HepG2 (cell line): ENCODE results near the gene SPTSSB. TPM values are rescaled to one million over a fixed set of nuclear protein-coding genes. Genes with fewer than 3 reads are reported as not detected.

Source experiments
- ATAC-seq: fragments of 200-7000 bp; cut with Tn5 transposase; 3 replicates; pipeline ENCODE4 v1.9.1; 2020; ENCODE audit warnings: mild to moderate bottlenecking, moderate library complexity
- BruUV-seq: library from RNA; stranded (reverse); fragments of 400-500 nt; replicated peaks from 2 replicates; lab custom pipeline; 2021; lab: Mats Ljungman, UMichigan
- CTCF ChIA-PET: fragments of 300-600 bp; formaldehyde crosslinking; extraction: SDS; loops from one replicate; lab custom pipeline; 2021; ENCODE audit warnings: low total read pairs, inconsistent platforms, low intra/inter-chr PET ratio; lab: Yijun Ruan, JAX
- POLR2A ChIA-PET: fragments of 350-600 bp; sonication (Branson Sonifier 250); formaldehyde crosslinking; loops from one replicate; lab custom pipeline; 2020; ENCODE audit warnings: antibody characterized with exemption, inconsistent platforms; lab: Yijun Ruan, JAX
- DNase-seq: peaks from one replicate; pipeline ENCODE4 v3.0.0-alpha.2; 2015; ENCODE audit warnings: low spot score
- FAIRE-seq: peaks from 3 replicates; lab custom pipeline; 2011; peaks lifted over from hg19 to GRCh38; lab: Jason Lieb, UNC
- H2AFZ ChIP-seq: one replicate; pipeline ENCODE4 v1.6.1; 2011; ENCODE audit warnings: low read length, inconsistent platforms
- H3K27ac ChIP-seq: fragments of 300-600 bp; 3 replicates; pipeline ENCODE4 v1.8.0; 2011; ENCODE audit warnings: mixed run types, mild to moderate bottlenecking, mixed read lengths, low read length, inconsistent platforms; ENCODE audit not compliant: insufficient read depth; ENCODE audit errors: extremely low read length
- H3K27me3 ChIP-seq, 2 experiments: fragments of 200-600 bp in 1 of 2; 2 replicates in 1 of 2; 3 replicates in 1 of 2; pipeline versions ENCODE4 v1.6.0 to v1.8.0; 2011; ENCODE audit warnings: low read length in 2 of 2, mild to moderate bottlenecking in 2 of 2, moderate library complexity in 2 of 2, inconsistent platforms in 1 of 2; ENCODE audit not compliant: insufficient read depth in 2 of 2, control insufficient read depth in 1 of 2
- H3K36me3 ChIP-seq, 2 experiments: fragments of 200-600 bp in 1 of 2; replicated peaks in 1 of 2; 2 replicates in 1 of 2; 3 replicates in 1 of 2; pipeline versions ENCODE4 v1.5.1 to v1.8.0; 2011; ENCODE audit warnings: low read length in 2 of 2, inconsistent platforms in 1 of 2; ENCODE audit not compliant: insufficient read depth in 2 of 2, control insufficient read depth in 1 of 2
- H3K4me1 ChIP-seq: 2 replicates; pipeline ENCODE4 v1.5.1; 2012; ENCODE audit warnings: low read length, inconsistent platforms; ENCODE audit not compliant: insufficient read depth
- H3K4me2 ChIP-seq: 2 replicates; pipeline ENCODE4 v1.6.0; 2011; ENCODE audit warnings: low read depth, low read length, inconsistent platforms
- H3K4me3 ChIP-seq, 3 experiments: fragments of 200-600 bp in 1 of 3; sonication (generic), shearing (Covaris generic) in 1 of 3; replicated peaks in 1 of 3; 2 replicates each; pipeline ENCODE4 v1.5.1; 2011 to 2016; ENCODE audit warnings: low read length in 3 of 3, inconsistent platforms in 2 of 3, low read depth in 2 of 3, mild to moderate bottlenecking in 2 of 3, control low read depth in 1 of 3, mixed read lengths in 1 of 3; ENCODE audit not compliant: insufficient read depth in 1 of 3
- H3K79me2 ChIP-seq: one replicate; pipeline ENCODE4 v1.6.1; 2011; ENCODE audit warnings: low read length, inconsistent platforms; ENCODE audit not compliant: insufficient read depth
- H3K9ac ChIP-seq: 2 replicates; pipeline ENCODE4 v1.6.0; 2011; ENCODE audit warnings: mild to moderate bottlenecking, low read depth, low read length, inconsistent platforms; ENCODE audit not compliant: insufficient read depth
- H3K9me3 ChIP-seq: 2 replicates; pipeline ENCODE4 v1.5.1; 2012; ENCODE audit warnings: mild to moderate bottlenecking, low read length
- H4K20me1 ChIP-seq: 2 replicates; pipeline ENCODE4 v1.6.0; 2011; ENCODE audit warnings: inconsistent platforms, mild to moderate bottlenecking, low read length, moderate library complexity; ENCODE audit not compliant: insufficient read depth
- PBX2 ChIP-seq: IDR thresholded peaks from 2 replicates; pipeline ENCODE4 v1.6.1; 2016; ENCODE audit warnings: control low read depth
- RELA ChIP-seq: sonication (generic); formaldehyde crosslinking; IDR thresholded peaks from 2 replicates; pipeline ENCODE4 v1.4.0; 2020; ENCODE audit warnings: missing genetic modification reagents
- TCF7 ChIP-seq: sonication (generic); IDR thresholded peaks from 2 replicates; pipeline ENCODE4 v1.6.1; 2016; ENCODE audit warnings: antibody characterized with exemption, low read depth
- ZBTB26 ChIP-seq: IDR thresholded peaks from 2 replicates; pipeline ENCODE4 v1.6.1; 2016; ENCODE audit warnings: missing compliant biosample characterization, missing genetic modification reagents, borderline replicate concordance
- WGBS: methylation state at CpG from one replicate; pipeline ENCODE4 v1.1.6; 2017; ENCODE audit warnings: low lambda C conversion rate; 5-methylcytosine and 5-hydroxymethylcytosine counted together
- in situ Hi-C: cut with HindIII; loops from 2 replicates; pipeline ENCODE4 v1.10.0; 2017; ENCODE audit warnings: low pct_unique_long_range_greater_than_20kb; ENCODE audit not compliant: extremely low pct_ligation_motif_present
- intact Hi-C: fragments of 100-400 bp; cut with micrococcal nuclease; formaldehyde crosslinking; loops from one replicate; pipeline ENCODE4 v1.10.0; 2022; ENCODE audit not compliant: unreplicated experiment
- polyA plus RNA-seq, 8 experiments: library from polyadenylated mRNA; depleted of rRNA in 3 of 8; stranded (reverse) in 7 of 8; unstranded in 1 of 8; fragments of >200 nt; fragmentation: Illumina TruSeq in 4 of 8; extraction: Trizol in 4 of 8; gene quantifications; 2 replicates each; pipeline versions ENCODE4 v1.2.1 to v1.2.3, GENCODE V29; 2011 to 2016; ENCODE audit warnings: low read depth in 4 of 8, missing spikeins in 1 of 8, mixed read lengths in 1 of 8; ENCODE audit not compliant: insufficient read depth in 1 of 8
- total RNA-seq, 5 experiments: library from RNA; depleted of rRNA; stranded (reverse); fragments of >200 nt; fragmentation: Illumina TruSeq; extraction: Trizol; gene quantifications; 2 replicates each; pipeline ENCODE4 v1.2.3, GENCODE V29; 2016; ENCODE audit warnings: low read depth in 1 of 5

SPTSSB gene
- total and polyA plus RNA-seq, 2 of the 13 experiments (the other 11 are each of a cell fraction or from before 2014, with no cell fraction given), result 0.51 to 2.4 TPM

GRCh38 chr3:161395115-161396012 lies 24.0 kb upstream of the SPTSSB start:
- DNase-seq, result no peak
- H3K4me3 ChIP-seq, result no peak overlapping the region
- 17% methylated on average over 6 of the region's 6 CpGs for WGBS
- no peaks in the 10 kb centered on the region for H3K79me2 ChIP-seq
- no peaks in the 10 kb centered on the region for H3K36me3 ChIP-seq
- peak; percentile 33; the same call in 1 of the 2 replicates for TF ChIP-seq TCF7
- TF ChIP-seq ZBTB26 (CRISPR knock-in tag), result no peak
- no peaks in the 10 kb centered on the region for H3K9me3 ChIP-seq
- peak overlapping the region; percentile 23 for H2AFZ ChIP-seq
- CTCF ChIA-PET, result no interaction called here
- H3K9ac ChIP-seq, result no peak overlapping the region
- POLR2A ChIA-PET, result no interaction called here
- no peak overlapping the region for H3K27ac ChIP-seq
- H3K27me3 ChIP-seq, result peaks cover 0 to 3% of the 10 kb centered on the region in 2 experiments; a peak in 1 of 5 replicates
- H4K20me1 ChIP-seq, result no peaks in the 10 kb centered on the region
- FAIRE-seq, result no peak
- peaks cover 38% of the 10 kb centered on the region for H3K4me1 ChIP-seq
- no peak overlapping the region for H3K4me2 ChIP-seq
- no peak for ATAC-seq
- in situ Hi-C loops (no loop called here), intact Hi-C loops (no loop called here)
- BruUV-seq, result no TSS peak

- no peak for ATAC-seq
- Histone ChIP-seq H3K9me3 (no peaks in the 10 kb centered on the region), H3K4me1 (peaks cover 35% of the 10 kb centered on the region), H2AFZ (no peak overlapping the region), H3K27me3 (peaks cover 0 to 3% of the 10 kb centered on the region in 2 experiments; a peak in 1 of 5 replicates), H3K9ac (no peak overlapping the region), H4K20me1 (no peaks in the 10 kb centered on the region), H3K4me2 (no peak overlapping the region), H3K4me3 (no peak overlapping the region), H3K79me2 (no peaks in the 10 kb centered on the region), H3K27ac (no peak overlapping the region), H3K36me3 (no peaks in the 10 kb centered on the region)
- ChIA-PET POLR2A (no interaction called here), CTCF (no interaction called here)
- 20% methylated on average over 2 of the region's 2 CpGs for WGBS
- TF ChIP-seq PBX2 (CRISPR knock-in tag) (no peak), RELA (no peak)
- no peak for DNase-seq
- intact Hi-C loops (no loop called here), in situ Hi-C loops (no loop called here)
- BruUV-seq, result no TSS peak
- FAIRE-seq, result no peak
Observed at GRCh38 chr3:161393803-161394202, 22.5 kb upstream of the SPTSSB start.
